ENCODE measurements around the gene ANKRD35. TPM values are rescaled to one million over a fixed set of nuclear protein-coding genes. Genes with fewer than 3 reads are reported as not detected.

The ANKRD35 gene
- total and polyA plus RNA-seq, 9 of the 15 experiments (the other 6 are each of a cell fraction or from before 2014, with no cell fraction given): 0.07 to 0.14 (median 0.07) TPM; not detected in 5

GRCh38 chr1:145879775-145880174 lies 5.9 kb downstream of the ANKRD35 start (continued):
- TF ChIP-seq THAP12 (CRISPR knock-in tag; IDR thresholded peaks at IDR 0.05): no peak
- TF ChIP-seq PURB (CRISPR knock-in tag; IDR thresholded peaks at IDR 0.05; ENCODE audit: low read depth): no peak
- TF ChIP-seq SNRNP70 (optimal IDR thresholded peaks at IDR 0.05; ENCODE audit: low read depth, low read length): no peak
- no peak for TF ChIP-seq U2AF2 (optimal IDR thresholded peaks at IDR 0.05; ENCODE audit: low read depth, low read length)
- no peak for TF ChIP-seq ZBTB2 (IDR thresholded peaks at IDR 0.05)
- no peak for TF ChIP-seq MCM2 (IDR thresholded peaks at IDR 0.05; ENCODE audit: low read depth)
- TF ChIP-seq MECOM (CRISPR knock-in tag; IDR thresholded peaks at IDR 0.05): 0 out of 2 replicates have a peak, but pooled peaks have one; percentile 27
- TF ChIP-seq NR0B1 (IDR thresholded peaks at IDR 0.05; ENCODE audit: partially characterized antibody): no peak
- TF ChIP-seq CBFB (CRISPR knock-in tag; IDR thresholded peaks at IDR 0.05): no peak
- TF ChIP-seq BMI1 (IDR thresholded peaks at IDR 0.05; ENCODE audit: low read length): peak; percentile 32; the same call in 1 of the 2 replicates
- no peak for TF ChIP-seq RB1 (IDR thresholded peaks at IDR 0.05; ENCODE audit: low read depth)
- no peak for TF ChIP-seq BRD9 (IDR thresholded peaks at IDR 0.05; ENCODE audit: low read depth, partially characterized antibody)
- TF ChIP-seq USF2 (CRISPR knock-in tag; IDR thresholded peaks at IDR 0.05): no peak
- TF ChIP-seq JUND (IDR thresholded peaks at IDR 0.05; ENCODE audit: borderline replicate concordance, low read depth, low read length): 0 out of 2 replicates have a peak, but pooled peaks have one; percentile 4
- no peak for TF ChIP-seq JUND (tag; IDR thresholded peaks at IDR 0.05; ENCODE audit: borderline replicate concordance, low read depth, low read length)
- TF ChIP-seq SFPQ (IDR thresholded peaks at IDR 0.05; ENCODE audit: low read depth, low read length): no peak
- peak in 1 of 2 experiments; percentile 38; a peak in 1 of 4 replicates for TF ChIP-seq RCOR1 (IDR thresholded peaks at IDR 0.05; ENCODE audit: borderline replicate concordance in 1 of 2, low read depth in 2 of 2, low read length in 2 of 2)
- TF ChIP-seq L3MBTL2 (IDR thresholded peaks at IDR 0.05): peak; percentile 37; the same call in 1 of the 2 replicates
- TF ChIP-seq FOXJ2 (tag; IDR thresholded peaks at IDR 0.05): peak; percentile 90
- peak; percentile 89 for TF ChIP-seq HMBOX1 (IDR thresholded peaks at IDR 0.05)
- peak; percentile 15; the same call in 1 of the 2 replicates for TF ChIP-seq ARID1B (IDR thresholded peaks at IDR 0.05)
